ENCODE results near the gene NBPF12.
"Not testable (repeated sequence)": the region's sequence is repeated elsewhere in the genome, so short reads cannot be mapped to it uniquely, and the experiment has no call there.

The NBPF12 gene

DNA sequence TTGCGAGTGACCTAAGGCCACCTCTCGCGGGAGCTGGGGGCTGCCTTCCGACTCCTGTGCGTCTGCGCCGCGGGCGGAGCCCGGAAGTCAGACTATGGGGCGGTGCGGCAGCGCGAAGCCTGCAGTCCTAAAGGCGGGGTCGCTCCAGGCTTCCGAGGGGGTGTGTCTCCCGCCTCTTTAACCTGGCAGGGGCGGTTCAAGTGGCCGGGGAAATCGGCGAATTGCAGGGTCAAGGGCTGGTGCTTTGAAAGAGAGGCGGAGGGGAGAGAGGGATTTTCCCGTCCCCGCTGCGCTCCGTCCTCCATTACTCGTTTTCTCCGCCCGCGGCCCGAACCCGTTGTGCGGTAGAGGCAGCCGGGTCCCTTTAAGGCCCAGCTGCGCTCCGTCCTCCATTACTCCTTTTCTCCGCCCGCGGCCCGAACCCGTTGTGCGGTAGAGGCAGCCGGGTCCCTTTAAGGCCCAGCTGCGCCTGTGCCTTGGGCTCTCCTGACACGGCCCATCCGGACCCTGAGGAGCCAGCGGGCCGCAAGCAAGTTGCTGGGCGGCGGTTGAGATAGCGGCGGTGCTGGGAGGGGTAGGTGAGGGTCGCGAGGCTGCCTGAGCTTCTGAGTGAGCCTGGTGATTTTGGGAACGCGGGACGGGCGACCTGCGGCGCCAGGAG is at the start of gene NBPF12:
Gene NBPF12, plus strand, starts transcription at position 83 of the 661 bp plus-strand sequence. CDS start 21,820 bp downstream, outside the sequence.
- DNase-seq (ENCODE audit: low read depth in 2 of 2): peak; percentile 47 to 48

- not testable (repeated sequence) for DNase-seq (ENCODE audit: low read depth in 2 of 2)
Observed at GRCh38 chr1:146891355-146891754, 46.8 kb upstream of the NBPF12 start.

- not testable (repeated sequence) for DNase-seq (ENCODE audit: low read depth in 2 of 2)
Observed at GRCh38 chr1:146892331-146892730, 45.8 kb upstream of the NBPF12 start.

- DNase-seq (ENCODE audit: low read depth in 2 of 2): not testable (repeated sequence)
Observed at GRCh38 chr1:146907565-146908261, 30.4 kb upstream of the NBPF12 start.

DNA sequence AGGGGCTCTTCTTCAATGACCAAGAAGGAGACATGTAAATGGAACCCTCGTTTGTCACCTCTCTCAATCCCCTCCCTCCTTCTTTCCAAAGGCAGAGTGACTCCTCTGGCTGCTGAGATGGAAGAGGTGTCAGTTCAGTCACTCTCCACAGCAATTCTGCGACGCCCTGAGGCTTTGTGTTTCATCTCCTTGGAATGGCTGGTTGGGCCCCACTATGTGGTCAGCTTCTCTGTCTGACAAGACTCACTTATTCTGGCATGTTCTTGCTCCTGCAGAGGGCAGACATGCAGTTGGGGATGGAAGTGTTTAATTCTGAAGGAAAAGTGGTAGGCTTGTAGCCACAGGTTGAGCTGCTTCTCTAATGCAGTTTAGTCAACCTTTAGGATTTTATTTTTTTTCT is 25.1 kb upstream of the NBPF12 start:
- DNase-seq (ENCODE audit: low read depth in 2 of 2): not testable (repeated sequence)

DNA sequence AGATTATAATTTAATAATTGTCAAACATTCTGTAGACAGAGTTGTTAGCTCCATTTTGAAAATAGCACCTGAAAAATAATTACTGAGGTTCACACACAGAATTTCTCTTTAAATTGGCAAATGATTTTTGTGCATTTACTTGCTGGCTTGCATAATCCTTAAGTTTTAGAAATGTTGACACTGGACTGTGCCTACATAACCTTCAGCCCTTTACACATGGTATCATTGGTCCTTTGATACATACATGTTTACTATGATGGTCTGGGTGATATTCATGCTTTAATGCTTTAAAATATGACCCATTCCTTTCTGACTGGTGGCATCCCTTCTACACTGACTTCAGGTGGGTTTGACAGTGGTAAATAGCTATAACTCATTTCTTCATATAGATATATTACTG is 17.3 kb upstream of the NBPF12 start:
- DNase-seq (ENCODE audit: low read depth in 2 of 2): not testable (repeated sequence)

DNA sequence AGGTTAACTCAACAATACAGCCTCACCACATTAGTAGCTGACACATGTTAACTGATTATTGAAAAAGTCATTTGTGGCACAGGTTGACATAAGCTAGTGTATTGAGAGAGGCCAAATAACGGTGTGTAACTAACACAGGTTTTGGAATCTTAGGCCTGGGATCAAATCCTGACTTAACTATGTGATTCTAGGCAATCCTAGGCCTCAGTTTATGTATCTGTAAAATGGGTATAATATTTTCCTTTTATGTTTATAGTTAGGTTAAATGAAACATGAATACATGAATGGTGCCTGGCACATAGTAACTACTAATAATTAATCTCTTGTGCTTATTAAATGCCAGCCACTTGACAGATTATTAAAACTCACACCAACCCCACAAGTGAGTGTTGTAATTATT is 15.5 kb upstream of the NBPF12 start:
- not testable (repeated sequence) for DNase-seq (ENCODE audit: low read depth in 2 of 2)

- DNase-seq (ENCODE audit: low read depth in 2 of 2): not testable (repeated sequence)
Observed at GRCh38 chr1:146924106-146924505, 14.0 kb upstream of the NBPF12 start.

DNA sequence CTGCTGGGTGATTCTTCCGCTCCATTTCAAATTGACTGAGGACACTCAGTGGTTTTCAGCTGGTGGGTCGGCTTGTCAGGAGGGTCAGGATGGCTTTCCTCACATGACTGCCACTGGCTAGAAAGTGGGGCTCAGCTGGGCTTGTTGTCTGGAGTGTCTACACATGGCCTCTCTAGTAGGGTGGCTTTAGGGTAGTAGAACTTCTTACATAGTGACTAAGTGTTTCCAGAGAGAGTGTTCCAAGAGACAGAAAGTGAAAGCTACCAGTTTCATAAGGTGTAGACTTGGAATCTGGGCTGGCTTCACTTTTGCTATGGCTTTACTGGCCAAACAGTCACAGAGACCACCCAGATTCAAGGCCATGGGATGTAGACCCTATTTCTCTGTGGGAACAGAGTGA is 11.7 kb upstream of the NBPF12 start:
- not testable (repeated sequence) for DNase-seq (ENCODE audit: low read depth in 2 of 2)

DNA sequence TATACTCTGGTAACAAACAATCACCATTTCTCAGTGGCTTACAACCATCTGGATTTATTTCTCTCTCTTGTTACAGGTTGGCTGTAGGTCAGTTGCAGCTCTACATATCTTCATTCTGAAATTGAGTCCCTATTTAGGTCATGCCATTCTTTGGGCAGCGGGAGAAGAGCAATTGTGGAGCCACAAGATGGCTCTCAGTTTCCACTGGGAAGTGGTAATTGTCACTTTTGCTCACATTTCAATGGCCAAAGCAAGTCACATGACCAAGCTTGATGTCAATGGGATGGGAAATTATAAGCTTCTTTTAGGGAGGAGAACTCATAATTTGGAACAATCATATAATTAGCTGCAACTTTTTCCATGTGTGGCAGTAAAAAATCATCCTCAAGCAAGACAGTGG is 7.9 kb upstream of the NBPF12 start:
- DNase-seq (ENCODE audit: low read depth in 2 of 2): not testable (repeated sequence)

DNA sequence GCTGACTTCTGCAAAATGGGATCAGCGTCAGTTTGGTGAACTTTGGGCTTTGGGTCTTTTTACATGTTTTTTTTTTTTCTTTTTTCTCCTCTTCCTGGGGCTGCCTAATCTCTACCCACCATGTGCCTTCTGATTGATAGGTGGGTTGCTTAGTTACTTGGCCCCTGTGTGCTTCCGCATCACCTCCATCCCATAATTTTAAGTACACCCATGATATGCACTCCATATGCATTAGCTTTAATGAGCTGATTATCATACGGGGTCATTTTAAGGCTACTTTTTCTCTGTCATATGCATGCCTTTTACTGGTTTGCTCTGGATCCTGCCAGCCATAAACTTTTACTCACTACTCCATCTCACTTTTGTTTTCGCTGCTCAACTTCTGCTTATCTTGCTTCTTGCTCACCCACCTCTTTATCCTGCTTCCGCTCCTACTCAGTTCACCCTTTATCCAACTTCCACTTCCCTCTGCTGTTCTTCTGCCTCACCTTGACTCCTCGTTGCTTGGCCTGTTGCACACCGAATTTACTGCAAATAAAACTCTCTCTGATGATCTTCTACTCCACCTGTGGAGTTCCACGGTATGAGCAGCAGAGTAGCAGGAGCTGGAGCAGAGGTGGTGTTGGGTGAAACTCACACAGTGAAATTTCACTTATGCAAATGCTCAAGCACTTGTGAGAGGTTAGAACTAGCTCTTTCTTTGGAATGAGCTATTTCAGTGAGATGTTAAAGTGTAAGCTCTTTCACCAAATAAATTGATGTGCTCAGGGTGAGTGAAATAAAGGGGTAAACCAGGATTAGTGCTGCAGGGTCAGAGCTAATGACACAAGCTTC is 3.5 kb upstream of the NBPF12 start:
- not testable (repeated sequence) for DNase-seq (ENCODE audit: low read depth in 2 of 2)

DNA sequence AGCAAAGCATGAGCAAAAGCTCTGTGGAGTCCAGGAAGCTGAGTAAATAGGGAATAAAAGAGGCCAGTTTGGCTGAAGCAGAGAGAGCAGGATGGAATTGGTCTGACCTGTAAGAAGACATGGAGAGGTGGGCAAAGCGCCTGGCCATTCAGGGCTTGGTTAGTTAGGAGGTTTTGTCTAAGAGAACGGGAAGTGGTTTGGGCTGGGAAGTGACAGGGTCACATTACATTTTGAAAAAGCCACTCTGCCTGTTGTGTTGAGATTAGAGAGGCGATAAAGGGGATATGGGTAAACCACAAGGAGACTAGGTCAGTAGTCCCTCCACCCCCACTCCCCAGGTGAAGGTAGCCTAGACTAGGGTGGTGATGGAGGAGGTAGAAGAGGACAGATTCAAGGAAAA is 662 bp upstream of the NBPF12 start:
- not testable (repeated sequence) for DNase-seq (ENCODE audit: low read depth in 2 of 2)

DNA sequence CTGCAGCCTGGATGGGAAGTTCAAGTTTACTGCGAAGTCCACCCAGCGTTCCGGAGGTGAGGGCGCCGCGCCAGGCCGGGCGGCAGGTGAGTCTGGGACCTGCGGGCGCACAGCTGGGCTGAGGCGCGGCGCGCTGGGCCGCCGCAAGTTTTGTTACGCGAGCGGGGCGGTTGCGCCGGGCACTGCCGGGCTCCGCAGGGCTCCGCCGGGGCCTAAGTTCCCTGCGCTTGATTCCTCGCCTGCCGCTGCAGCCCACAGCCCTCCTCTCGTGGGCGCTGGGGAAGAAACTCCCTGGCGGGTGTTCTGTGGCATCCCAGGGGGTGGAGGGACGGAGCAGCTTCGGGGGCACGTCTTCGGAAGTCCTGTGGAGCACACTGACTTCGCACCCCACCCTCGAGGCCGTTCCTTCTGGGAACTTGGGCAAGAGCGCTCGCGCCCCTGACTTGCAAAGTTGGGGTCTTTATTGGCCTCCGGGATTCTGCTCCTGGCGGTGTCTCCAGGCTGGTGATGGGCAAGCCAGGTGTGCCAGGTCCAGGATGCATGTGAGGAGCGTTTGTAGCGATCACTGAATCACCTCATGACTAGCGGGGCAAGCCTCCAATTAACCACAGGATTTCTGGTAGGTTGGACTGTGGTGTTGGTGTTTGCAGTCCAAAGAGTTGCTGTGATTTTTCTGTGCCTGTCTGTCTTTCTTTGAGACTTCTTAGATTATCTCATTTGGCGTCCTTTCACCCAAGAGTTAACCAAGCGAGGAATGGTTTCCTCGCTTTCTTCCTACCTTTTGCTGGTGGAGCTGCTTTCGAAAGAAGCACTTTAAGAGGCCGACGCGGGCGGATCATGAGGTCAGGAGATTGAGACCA is 1.0 kb downstream of the NBPF12 start:
- DNase-seq (ENCODE audit: low read depth in 2 of 2): not testable (repeated sequence)

GRCh38 chr1:146940293-146940692 is 2.2 kb downstream of the NBPF12 start:
- not testable (repeated sequence) for DNase-seq (ENCODE audit: low read depth in 2 of 2)

DNA sequence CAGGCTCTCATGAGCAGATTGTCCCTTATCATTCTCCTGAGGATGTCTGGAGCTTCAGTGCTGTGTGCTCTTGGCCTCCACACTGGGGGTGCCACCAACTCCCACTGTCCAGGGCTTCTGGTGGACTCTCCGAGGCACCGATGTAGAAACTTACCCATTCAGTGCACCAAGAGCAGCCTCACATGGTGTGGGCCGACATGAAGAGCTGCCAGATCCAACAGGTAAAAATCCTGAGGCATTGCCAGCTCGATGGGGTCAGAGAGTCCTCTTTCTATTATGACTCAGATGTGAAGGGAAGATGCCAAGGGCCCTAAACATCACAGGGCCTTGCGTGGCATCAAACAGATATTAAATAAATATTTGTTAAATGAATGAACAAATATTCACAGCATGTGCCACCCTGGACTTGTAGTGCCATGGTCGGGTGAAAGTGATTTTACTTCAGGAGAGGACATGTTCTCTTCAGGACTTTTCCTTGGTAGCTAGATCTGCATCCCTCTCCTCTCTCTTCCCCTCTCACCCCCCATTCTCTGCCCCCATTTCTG is 5.3 kb downstream of the NBPF12 start:
- DNase-seq (ENCODE audit: low read depth in 2 of 2): not testable (repeated sequence)

- DNase-seq (ENCODE audit: low read depth in 2 of 2): not testable (repeated sequence)
Observed at GRCh38 chr1:146948127-146948526, 10.0 kb downstream of the NBPF12 start.

- not testable (repeated sequence) for DNase-seq (ENCODE audit: low read depth in 2 of 2)
Observed at GRCh38 chr1:146964340-146964739, 26.2 kb downstream of the NBPF12 start.

- not testable (repeated sequence) for DNase-seq (ENCODE audit: low read depth in 2 of 2)
Observed at GRCh38 chr1:146966351-146966750, 28.2 kb downstream of the NBPF12 start.

- DNase-seq (ENCODE audit: low read depth in 2 of 2): not testable (repeated sequence)
Observed at GRCh38 chr1:146970656-146971055, 32.5 kb downstream of the NBPF12 start.

GRCh38 chr1:146972681-146973080 is 34.6 kb downstream of the NBPF12 start:
- not testable (repeated sequence) for DNase-seq (ENCODE audit: low read depth in 2 of 2)

GRCh38 chr1:146985855-146986254 is 47.7 kb downstream of the NBPF12 start:
- DNase-seq (ENCODE audit: low read depth in 2 of 2): not testable (repeated sequence)
